Medulla oblongata (tissue), 1 donor: ENCODE data around the gene DIPK1B.
"Not testable (repeated sequence)": the region's sequence is repeated elsewhere in the genome, so short reads cannot be mapped to it uniquely, and the experiment has no call there.

Experiments used
- DNase-seq: peaks from one replicate; pipeline ENCODE4 v3.0.0-alpha.2; 2015; ENCODE audit errors: extremely low spot score

The DIPK1B gene

GRCh38 chr9:136753371-136754058, 41.1 kb downstream of the DIPK1B start:
- DNase-seq = no peak

DNA sequence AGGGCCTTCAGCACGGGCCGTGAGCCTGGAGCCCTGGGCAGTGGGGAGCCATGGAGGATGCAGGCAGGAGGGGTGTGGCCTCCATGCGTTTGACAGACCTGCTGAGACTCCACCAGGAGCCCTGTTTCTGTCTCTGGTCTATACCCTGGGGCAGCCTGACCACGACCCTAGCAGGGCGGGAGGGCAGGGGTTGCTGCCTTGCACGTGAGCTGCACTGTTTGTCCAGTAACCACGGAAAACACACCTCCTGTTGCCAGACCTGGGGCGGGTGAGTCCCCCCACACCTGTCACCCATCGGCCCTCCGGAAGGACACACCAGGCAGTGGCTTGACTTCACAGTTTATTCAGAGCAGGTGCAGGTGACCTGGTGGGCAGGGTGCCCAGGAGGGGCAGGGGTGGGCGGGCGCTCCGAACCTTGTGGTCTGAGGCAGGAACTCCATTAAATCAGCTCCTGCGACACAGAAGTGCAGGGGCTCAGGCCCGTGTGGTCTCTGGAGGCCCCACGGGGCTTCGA, 41.7 kb downstream of the DIPK1B start:
- DNase-seq = no peak

GRCh38 chr9:136754626-136755301, 42.4 kb downstream of the DIPK1B start:
- DNase-seq = no peak

DNA sequence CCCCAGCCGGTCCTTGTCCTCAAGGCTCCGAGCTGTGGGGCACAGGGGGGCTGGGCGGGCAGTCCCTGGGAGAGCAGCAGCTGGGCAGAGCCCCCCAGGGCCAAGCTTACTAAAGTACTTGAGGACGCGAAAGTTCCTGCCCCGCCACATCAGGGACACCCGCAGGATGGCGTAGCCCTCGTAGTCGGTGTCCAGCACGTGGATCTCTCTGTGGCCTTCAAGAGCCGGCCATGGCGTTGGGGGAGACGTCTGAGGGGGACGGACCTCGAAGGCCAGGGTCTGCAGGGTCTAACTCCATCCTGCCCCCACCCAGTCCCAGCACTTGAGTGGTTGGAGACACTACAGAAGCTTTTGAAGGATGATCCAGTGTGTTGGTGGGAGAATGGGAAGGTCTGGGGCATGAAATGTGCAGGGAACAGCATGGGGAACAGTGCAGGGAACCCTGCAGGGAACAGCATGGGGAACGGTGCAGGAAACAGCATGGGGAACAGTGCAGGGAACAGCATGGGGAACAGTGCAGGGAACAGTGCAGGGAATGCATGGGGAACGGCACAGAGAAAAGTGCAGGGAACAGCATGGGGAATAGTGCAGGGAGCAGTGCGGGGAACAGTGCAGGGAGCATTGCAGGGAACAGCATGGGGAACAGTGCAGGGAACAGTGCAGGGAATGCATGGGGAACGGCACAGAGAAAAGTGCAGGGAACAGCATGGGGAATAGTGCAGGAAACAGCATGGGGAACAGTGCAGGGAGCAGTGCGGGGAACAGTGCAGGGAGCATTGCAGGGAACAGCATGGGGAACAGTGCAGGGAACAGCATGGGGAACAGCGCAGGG, 43.1 kb downstream of the DIPK1B start:
- not testable (repeated sequence) for DNase-seq

GRCh38 chr9:136756134-136756438, 43.7 kb downstream of the DIPK1B start:
- DNase-seq = no peak

DNA sequence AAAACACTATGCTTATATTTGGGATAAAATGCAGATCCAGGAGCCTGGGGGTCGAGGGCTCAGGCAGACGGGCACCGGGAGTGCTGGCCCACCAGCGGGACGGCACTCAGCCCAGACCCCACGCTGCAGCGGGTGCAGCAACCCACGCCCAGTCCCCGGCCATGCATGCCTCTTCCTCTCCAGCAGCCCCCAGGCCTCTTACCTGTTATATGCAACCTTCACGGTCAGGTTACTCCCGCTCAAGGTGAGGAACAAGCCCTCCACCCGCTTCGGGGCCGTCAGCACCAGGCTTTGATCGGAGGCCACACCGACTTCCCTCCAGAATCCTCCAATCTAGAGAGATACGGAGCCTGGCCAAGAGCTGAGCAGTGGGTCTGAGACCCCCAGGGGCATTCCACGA, 44.5 kb downstream of the DIPK1B start:
- DNase-seq = no peak

- no peak for DNase-seq
Measured at GRCh38 chr9:136757328-136757727, 45.0 kb downstream of the DIPK1B start.

DNA sequence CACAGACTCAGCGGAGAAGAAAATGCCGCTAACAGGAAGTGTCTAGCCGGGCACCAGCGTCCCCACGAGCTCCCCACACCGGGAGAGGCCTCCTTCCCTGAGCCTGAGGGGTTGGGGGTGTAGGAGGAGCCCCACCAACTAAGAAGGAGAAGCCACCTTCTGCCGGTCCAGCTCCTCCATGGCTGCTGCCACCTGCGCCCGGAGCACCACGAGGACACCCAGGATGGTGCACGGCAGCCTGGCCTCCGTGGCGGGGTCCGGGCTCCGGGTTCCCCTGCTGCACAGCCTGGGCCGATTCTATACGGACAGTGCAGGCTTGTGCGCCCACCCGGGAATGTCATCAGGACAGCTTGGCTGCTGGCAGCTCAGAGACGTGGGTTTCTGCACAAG, 45.4 kb downstream of the DIPK1B start:
- DNase-seq = no peak

- DNase-seq = no peak
Measured at GRCh38 chr9:136759001-136759400, 46.6 kb downstream of the DIPK1B start.

DNA sequence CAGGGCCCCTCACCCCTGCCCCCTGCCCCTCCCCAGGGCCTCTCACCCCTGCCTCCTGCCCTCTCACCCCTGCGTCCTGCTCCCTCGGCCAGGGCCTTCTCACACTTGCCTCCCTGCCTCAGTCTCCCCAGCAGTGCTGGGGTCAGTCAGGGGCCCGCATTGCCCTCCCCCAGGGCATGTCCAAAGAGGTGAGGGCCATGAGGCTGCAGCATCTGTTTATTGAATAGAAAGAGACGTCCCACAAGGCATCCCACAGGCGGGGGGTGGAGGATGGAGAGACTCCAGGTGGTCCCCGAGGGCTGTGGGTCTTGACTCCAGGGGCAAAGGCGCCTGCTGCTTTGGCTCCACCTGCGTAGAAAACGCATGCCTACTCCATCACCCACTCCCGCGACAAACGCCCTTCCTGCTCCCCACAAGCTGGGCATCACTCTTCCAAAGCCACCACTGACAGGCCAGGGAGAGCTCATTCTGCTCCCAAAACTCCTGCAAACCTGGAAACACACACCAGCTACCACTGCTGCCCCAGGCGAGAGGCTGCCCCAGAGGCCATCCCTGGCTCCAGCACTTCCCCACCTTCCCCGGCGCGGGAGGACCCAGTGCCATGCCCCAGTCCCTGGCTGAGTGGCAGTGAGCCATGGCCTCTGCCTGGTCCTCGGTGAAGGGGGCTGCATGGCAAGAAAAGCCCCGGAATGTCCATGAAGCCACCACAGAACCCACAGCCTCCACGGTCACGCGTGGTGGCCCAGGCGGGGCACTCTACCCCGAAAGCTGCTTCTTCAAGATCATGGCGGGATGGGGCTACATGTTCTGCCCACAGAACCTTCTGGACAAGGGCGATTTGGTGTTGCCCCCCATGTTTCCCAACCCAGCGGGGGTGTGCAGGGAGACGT, 47.3 kb downstream of the DIPK1B start:
- no peak for DNase-seq

- no peak for DNase-seq
Measured at GRCh38 chr9:136760424-136760823, 48.1 kb downstream of the DIPK1B start.

GRCh38 chr9:136760834-136761544, 48.6 kb downstream of the DIPK1B start:
- DNase-seq = peak; percentile 48

DNA sequence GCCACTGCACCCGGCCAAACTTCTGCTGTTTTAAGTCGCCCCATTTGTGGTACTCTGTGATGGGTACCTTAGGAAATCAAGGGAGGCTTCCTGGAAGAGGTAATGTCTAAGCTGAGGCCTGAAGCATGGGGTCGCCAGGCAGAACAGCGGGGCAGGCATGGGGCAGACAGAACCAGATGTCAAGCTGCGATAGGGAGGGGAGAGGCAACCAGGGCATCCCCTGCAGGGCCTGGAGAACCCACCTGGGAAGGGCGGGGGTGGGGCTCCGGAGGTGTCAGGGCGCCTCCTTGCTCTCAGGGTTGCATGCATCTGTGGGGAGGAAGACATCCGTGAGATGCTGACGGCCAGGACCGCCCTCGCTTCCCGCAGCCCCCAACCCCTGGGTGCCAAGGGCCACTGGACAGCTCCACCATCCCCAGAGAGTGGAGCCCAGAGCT, 49.2 kb downstream of the DIPK1B start:
- no peak for DNase-seq

- no peak for DNase-seq
Measured at GRCh38 chr9:136762221-136762691, 49.9 kb downstream of the DIPK1B start.

GRCh38 chr9:136762915-136763648, 50.7 kb downstream of the DIPK1B start:
- DNase-seq = no peak

- DNase-seq = no peak
Measured at GRCh38 chr9:136763649-136764035, 51.3 kb downstream of the DIPK1B start.

DNA sequence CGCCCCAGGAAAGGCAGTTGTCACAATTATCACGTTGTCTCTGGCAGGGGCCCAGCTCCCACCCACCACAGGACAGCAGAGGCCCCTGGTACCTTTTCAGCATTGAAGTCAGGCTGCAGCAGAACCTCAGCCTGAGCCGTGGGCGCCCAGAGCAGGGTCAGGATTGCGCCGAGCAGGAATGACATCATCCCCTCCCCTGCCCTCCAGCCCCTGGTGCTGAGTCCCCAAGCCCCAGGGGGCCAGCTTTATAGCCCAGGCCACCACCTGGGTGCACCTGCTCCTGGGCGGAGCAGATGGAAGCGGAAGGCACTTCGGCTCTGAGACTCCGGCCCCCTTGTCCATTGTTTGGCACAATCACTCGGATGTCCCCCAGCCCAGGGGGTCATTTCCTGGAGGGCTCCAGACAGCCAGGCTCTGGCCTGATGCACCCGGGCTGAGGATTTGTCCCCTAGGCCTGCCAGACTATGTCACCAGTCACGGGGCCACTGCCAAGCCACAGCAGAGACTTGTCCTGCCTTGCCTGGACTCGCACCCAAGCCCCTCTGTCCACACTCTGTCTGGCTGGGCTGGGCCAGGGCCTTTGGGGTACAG, 52.0 kb downstream of the DIPK1B start, which contains the start of gene LCN15:
Gene LCN15 (minus strand): TSS at position 218 of the 591 bp plus-strand sequence. CDS start 30 bp downstream, at position 188.
- DNase-seq = no peak

GRCh38 chr9:136765041-136765440, 52.7 kb downstream of the DIPK1B start:
- no peak for DNase-seq

DNA sequence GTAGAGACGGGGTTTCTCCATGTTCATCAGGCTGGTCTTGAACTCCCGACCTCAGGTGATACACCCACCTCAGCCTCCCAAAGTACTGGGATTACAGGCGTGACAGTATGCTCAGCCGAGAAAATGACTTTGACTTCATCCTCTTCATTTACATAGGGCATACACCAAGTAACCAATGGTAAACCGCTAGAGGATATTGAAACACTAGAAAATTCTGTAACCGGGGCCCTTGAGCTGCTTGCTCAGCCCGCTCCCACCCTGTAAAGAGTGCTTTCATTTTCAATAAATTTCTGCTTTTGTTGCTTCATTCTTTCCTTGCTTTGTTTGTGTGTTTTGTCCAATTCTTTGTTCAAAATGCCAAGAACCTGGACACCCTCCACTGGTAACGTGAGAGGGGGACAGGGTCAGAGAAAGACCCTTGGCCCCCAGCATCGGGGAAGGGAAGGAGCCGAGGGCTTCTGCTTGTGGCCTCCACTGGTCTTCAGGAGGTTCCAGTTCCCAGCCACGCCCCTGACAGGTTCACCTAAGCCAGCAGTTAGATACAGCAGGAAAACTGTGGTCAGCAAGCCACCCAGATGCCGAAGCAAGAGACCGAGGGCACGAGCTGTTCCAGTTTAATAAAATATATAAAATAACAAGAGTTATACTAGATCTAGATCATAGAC, 53.5 kb downstream of the DIPK1B start:
- not testable (repeated sequence) for DNase-seq
